WTC11 (cell line): ENCODE data around the gene FILIP1L. TPM values are rescaled to one million over a fixed set of nuclear protein-coding genes. Genes with fewer than 3 reads are reported as not detected.

Experiments used
- ATAC-seq: fragments of 200-7000 bp; cut with Tn5 transposase; 2 replicates; pipeline ENCODE4 v1.10.0; 2021; ENCODE audit warnings: mild to moderate bottlenecking, moderate library complexity
- CTCF ChIA-PET: fragments of 300-600 bp; sonication (Branson Sonifier 250); formaldehyde crosslinking; loops from one replicate; lab custom pipeline; 2021; ENCODE audit warnings: antibody characterized with exemption; lab: Charles Lee
- POLR2A ChIA-PET: fragments of 350-600 bp; sonication (Branson Sonifier 250); formaldehyde crosslinking; loops from one replicate; lab custom pipeline; 2021; ENCODE audit warnings: antibody characterized with exemption; lab: Charles Lee
- DNase-seq: peaks from one replicate; pipeline ENCODE4 v3.0.0; 2021; ENCODE audit warnings: low spot score
- H3K27ac Mint-ChIP-seq: 2 replicates; pipeline ENCODE4 v1.8.0; 2021; ENCODE audit warnings: mixed read lengths
- H3K27me3 Mint-ChIP-seq: 2 replicates; pipeline ENCODE4 v1.8.0; 2021; ENCODE audit warnings: low read depth, mild to moderate bottlenecking, moderate library complexity, mixed read lengths
- H3K36me3 Mint-ChIP-seq: 2 replicates; pipeline ENCODE4 v1.8.0; 2021; ENCODE audit warnings: mixed read lengths
- H3K4me1 Mint-ChIP-seq: 2 replicates; pipeline ENCODE4 v1.8.0; 2022; ENCODE audit warnings: mixed read lengths
- H3K4me3 Mint-ChIP-seq: 2 replicates; pipeline ENCODE4 v1.8.0; 2021; ENCODE audit warnings: mild to moderate bottlenecking, moderate library complexity, mixed read lengths
- H3K9me3 Mint-ChIP-seq: 2 replicates; pipeline ENCODE4 v1.8.0; 2021; ENCODE audit warnings: mixed read lengths
- ATF1 ChIP-seq: sonication (generic); formaldehyde crosslinking; IDR thresholded peaks from 2 replicates; pipeline ENCODE4 v1.8.1; 2023; ENCODE audit warnings: mild to moderate bottlenecking, moderate library complexity, missing genetic modification reagents
- ESRRA ChIP-seq: sonication (generic); formaldehyde crosslinking; IDR thresholded peaks from 2 replicates; pipeline ENCODE4 v1.8.1; 2022; ENCODE audit warnings: mild to moderate bottlenecking, missing genetic modification reagents, borderline replicate concordance
- FOXK1 ChIP-seq: sonication (generic); formaldehyde crosslinking; IDR thresholded peaks from 2 replicates; pipeline ENCODE4 v1.8.0; 2022; ENCODE audit warnings: mild to moderate bottlenecking, moderate library complexity, missing genetic modification reagents
- GRHL2 ChIP-seq: fragments of 250-450 bp; sonication (Bioruptor Pico); IDR thresholded peaks from 2 replicates; pipeline ENCODE4 v1.8.0; 2022; ENCODE audit warnings: mild to moderate bottlenecking, moderate library complexity; ENCODE audit not compliant: insufficient replicate concordance, severe bottlenecking
- HMGA2 ChIP-seq: fragments of 250-450 bp; sonication (Bioruptor Pico); IDR thresholded peaks from 2 replicates; pipeline ENCODE4 v1.4.0; 2021; ENCODE audit warnings: mild to moderate bottlenecking, moderate library complexity
- JAZF1 ChIP-seq: fragments of 250-450 bp; sonication (Bioruptor Pico); IDR thresholded peaks from 2 replicates; pipeline ENCODE4 v1.9.0; 2021; ENCODE audit warnings: moderate library complexity, mild to moderate bottlenecking, inconsistent platforms
- KAT7 ChIP-seq: sonication (generic); formaldehyde crosslinking; IDR thresholded peaks from 2 replicates; pipeline ENCODE4 v1.8.1; 2023; ENCODE audit warnings: missing genetic modification reagents, mild to moderate bottlenecking, borderline replicate concordance
- NFATC4 ChIP-seq: fragments of 250-450 bp; sonication (Bioruptor Pico); IDR thresholded peaks from 2 replicates; pipeline ENCODE4 v1.9.0; 2021; ENCODE audit warnings: mild to moderate bottlenecking
- NFYB ChIP-seq: sonication (generic); formaldehyde crosslinking; conservative IDR thresholded peaks from 2 replicates; pipeline ENCODE4 v1.8.0; 2022; ENCODE audit warnings: low read depth, missing genetic modification reagents
- NR3C1 ChIP-seq: sonication (generic); formaldehyde crosslinking; conservative IDR thresholded peaks from 2 replicates; pipeline ENCODE4 v1.8.1; 2023; ENCODE audit warnings: low read depth, mild to moderate bottlenecking, missing genetic modification reagents
- OVOL2 ChIP-seq: fragments of 250-450 bp; sonication (Bioruptor Pico); IDR thresholded peaks from 2 replicates; pipeline ENCODE4 v1.9.0; 2021; ENCODE audit warnings: mild to moderate bottlenecking, borderline replicate concordance
- RELA ChIP-seq: sonication (generic); formaldehyde crosslinking; IDR thresholded peaks from 2 replicates; pipeline ENCODE4 v1.8.1; 2022; ENCODE audit warnings: missing genetic modification reagents, mild to moderate bottlenecking, borderline replicate concordance
- RORB ChIP-seq: fragments of 250-450 bp; sonication (Bioruptor Pico); IDR thresholded peaks from 2 replicates; pipeline ENCODE4 v1.9.0; 2021; ENCODE audit warnings: mild to moderate bottlenecking
- SMAD3 ChIP-seq: sonication (generic); formaldehyde crosslinking; IDR thresholded peaks from 2 replicates; pipeline ENCODE4 v1.8.0; 2022; ENCODE audit warnings: missing genetic modification reagents, mild to moderate bottlenecking, borderline replicate concordance
- TCF7 ChIP-seq: sonication (generic); formaldehyde crosslinking; IDR thresholded peaks from 2 replicates; pipeline ENCODE4 v1.8.0; 2022; ENCODE audit warnings: mild to moderate bottlenecking, low read depth, missing genetic modification reagents, moderate library complexity
- TP53 ChIP-seq: sonication (generic); formaldehyde crosslinking; IDR thresholded peaks from 2 replicates; pipeline ENCODE4 v1.8.1; 2023; ENCODE audit warnings: mild to moderate bottlenecking, missing genetic modification reagents
- ZBTB21 ChIP-seq: sonication (generic); formaldehyde crosslinking; IDR thresholded peaks from 2 replicates; pipeline ENCODE4 v1.8.1; 2023; ENCODE audit warnings: mild to moderate bottlenecking, missing genetic modification reagents, borderline replicate concordance
- ZNF232 ChIP-seq: sonication (generic); formaldehyde crosslinking; IDR thresholded peaks from 2 replicates; pipeline ENCODE4 v1.8.0; 2022; ENCODE audit warnings: mild to moderate bottlenecking, missing genetic modification reagents
- ZNF263 ChIP-seq: sonication (generic); formaldehyde crosslinking; IDR thresholded peaks from 2 replicates; pipeline ENCODE4 v1.8.1; 2022; ENCODE audit warnings: low read depth, mild to moderate bottlenecking, moderate library complexity, missing genetic modification reagents
- ZNF396 ChIP-seq: fragments of 250-450 bp; sonication (Bioruptor Pico); IDR thresholded peaks from 2 replicates; pipeline ENCODE4 v1.8.0; 2021; ENCODE audit warnings: mild to moderate bottlenecking, moderate library complexity, borderline replicate concordance
- ZNF416 ChIP-seq: fragments of 250-450 bp; sonication (Bioruptor Pico); IDR thresholded peaks from 2 replicates; pipeline ENCODE4 v1.9.0; 2021; ENCODE audit warnings: mild to moderate bottlenecking, inconsistent platforms
- total RNA-seq: library from RNA; stranded (reverse); gene quantifications from 3 replicates; pipeline ENCODE4 v1.2.3, GENCODE V29; 2021
- TF ChIP-seq, protein P1 (sequence below): sonication (generic); formaldehyde crosslinking; IDR thresholded peaks from 2 replicates; pipeline ENCODE4 v1.8.1; 2023; ENCODE audit warnings: mild to moderate bottlenecking, missing genetic modification reagents
- TF ChIP-seq, protein P2 (sequence below): fragments of 250-450 bp; sonication (Bioruptor Pico); IDR thresholded peaks from 2 replicates; pipeline ENCODE4 v2.1.2; 2022; ENCODE audit warnings: mild to moderate bottlenecking, moderate library complexity
- TF ChIP-seq, protein P3 (sequence below): sonication (generic); formaldehyde crosslinking; IDR thresholded peaks from 2 replicates; pipeline ENCODE4 v1.8.1; 2023; ENCODE audit warnings: mild to moderate bottlenecking, moderate library complexity, missing genetic modification reagents
- TF ChIP-seq, protein P4 (sequence below): sonication (generic); formaldehyde crosslinking; IDR thresholded peaks from 2 replicates; pipeline ENCODE4 v1.8.0; 2023; ENCODE audit warnings: missing genetic modification reagents

Gene FILIP1L
- total RNA-seq, 1 experiment from 2014 or later: 0.17 TPM

DNA sequence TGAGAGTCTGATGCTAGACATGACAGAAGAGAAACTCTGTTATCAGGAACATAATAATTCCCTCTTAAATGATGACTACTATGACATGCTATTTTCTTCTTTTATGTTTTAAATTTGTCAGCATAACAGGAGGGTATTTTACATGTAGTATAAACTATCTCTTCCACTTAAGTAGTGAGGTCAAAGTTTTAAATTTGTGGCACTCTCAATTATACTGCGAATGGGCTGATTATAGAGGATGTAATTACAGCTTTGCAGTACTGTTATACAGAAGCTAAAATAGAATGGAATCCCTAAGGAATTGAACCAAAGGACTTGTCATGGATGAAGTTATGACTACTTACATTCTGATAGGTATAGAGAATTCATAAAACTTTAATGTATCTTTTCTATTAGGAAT, 262.3 kb downstream of the FILIP1L start:
- TF ChIP-seq GRHL2 (CRISPR knock-in tag): no peak
- no peak for TF ChIP-seq RELA (CRISPR knock-in tag)
- no peak for TF ChIP-seq NFYB (CRISPR knock-in tag)
- no peak for TF ChIP-seq ESRRA (CRISPR knock-in tag)
- TF ChIP-seq ZNF416 (CRISPR knock-in tag): no peak
- TF ChIP-seq KAT7 (CRISPR knock-in tag): no peak
- no peak for TF ChIP-seq TP53 (CRISPR knock-in tag)
- no peak for TF ChIP-seq FOXK1
- TF ChIP-seq HMGA2: no peak
- TF ChIP-seq ZBTB21 (CRISPR knock-in tag): no peak
- TF ChIP-seq, protein P1, sequence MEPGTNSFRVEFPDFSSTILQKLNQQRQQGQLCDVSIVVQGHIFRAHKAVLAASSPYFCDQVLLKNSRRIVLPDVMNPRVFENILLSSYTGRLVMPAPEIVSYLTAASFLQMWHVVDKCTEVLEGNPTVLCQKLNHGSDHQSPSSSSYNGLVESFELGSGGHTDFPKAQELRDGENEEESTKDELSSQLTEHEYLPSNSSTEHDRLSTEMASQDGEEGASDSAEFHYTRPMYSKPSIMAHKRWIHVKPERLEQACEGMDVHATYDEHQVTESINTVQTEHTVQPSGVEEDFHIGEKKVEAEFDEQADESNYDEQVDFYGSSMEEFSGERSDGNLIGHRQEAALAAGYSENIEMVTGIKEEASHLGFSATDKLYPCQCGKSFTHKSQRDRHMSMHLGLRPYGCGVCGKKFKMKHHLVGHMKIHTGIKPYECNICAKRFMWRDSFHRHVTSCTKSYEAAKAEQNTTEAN (CRISPR knock-in tag): no peak
- no peak for TF ChIP-seq ZNF396
- TF ChIP-seq NFATC4 (CRISPR knock-in tag): no peak
- TF ChIP-seq JAZF1 (CRISPR knock-in tag): no peak
- no peak for TF ChIP-seq NR3C1 (CRISPR knock-in tag)
- no peak for ATAC-seq
- Mint-ChIP-seq H3K27ac (no peak overlapping the region), H3K27me3 (no peaks in the 10 kb centered on the region), H3K36me3 (no peaks in the 10 kb centered on the region), H3K4me1 (peaks cover 34% of the 10 kb centered on the region), H3K4me3 (no peak overlapping the region), H3K9me3 (no peaks in the 10 kb centered on the region)
- DNase-seq: no peak
- POLR2A ChIA-PET: no interaction called here
- CTCF ChIA-PET: no interaction called here

DNA sequence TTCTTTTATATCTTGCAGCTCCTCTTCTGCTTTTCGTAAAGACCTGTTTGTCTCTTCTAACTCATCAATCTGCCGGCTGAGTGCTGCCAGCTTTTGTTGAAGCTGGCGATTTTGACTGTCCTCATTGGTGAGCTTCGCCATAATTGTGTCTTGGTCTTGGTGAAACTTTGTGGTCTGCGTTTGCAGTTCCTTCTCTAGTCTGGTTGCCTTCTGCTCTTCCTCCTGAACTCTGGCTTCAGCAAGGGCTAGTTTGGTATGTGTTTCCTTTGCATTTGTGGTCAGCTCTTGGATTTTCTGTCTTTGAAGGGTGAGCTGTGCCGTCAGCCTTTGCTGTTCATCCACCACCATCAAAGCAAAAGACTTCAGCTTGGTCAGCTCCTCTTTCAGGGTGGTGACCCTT, 263.7 kb downstream of the FILIP1L start:
- no peaks in the 10 kb centered on the region for H3K9me3 Mint-ChIP-seq
- H3K27ac Mint-ChIP-seq: no peak overlapping the region
- no peak overlapping the region for H3K4me3 Mint-ChIP-seq
- H3K27me3 Mint-ChIP-seq: no peaks in the 10 kb centered on the region
- no peak for ATAC-seq
- TF ChIP-seq, protein P2, sequence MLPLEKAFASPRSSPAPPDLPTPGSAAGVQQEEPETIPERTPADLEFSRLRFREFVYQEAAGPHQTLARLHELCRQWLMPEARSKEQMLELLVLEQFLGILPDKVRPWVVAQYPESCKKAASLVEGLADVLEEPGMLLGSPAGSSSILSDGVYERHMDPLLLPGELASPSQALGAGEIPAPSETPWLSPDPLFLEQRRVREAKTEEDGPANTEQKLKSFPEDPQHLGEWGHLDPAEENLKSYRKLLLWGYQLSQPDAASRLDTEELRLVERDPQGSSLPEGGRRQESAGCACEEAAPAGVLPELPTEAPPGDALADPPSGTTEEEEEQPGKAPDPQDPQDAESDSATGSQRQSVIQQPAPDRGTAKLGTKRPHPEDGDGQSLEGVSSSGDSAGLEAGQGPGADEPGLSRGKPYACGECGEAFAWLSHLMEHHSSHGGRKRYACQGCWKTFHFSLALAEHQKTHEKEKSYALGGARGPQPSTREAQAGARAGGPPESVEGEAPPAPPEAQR (CRISPR knock-in tag): no peak
- TF ChIP-seq RORB (CRISPR knock-in tag): no peak
- TF ChIP-seq ATF1: no peak
- no peak for TF ChIP-seq ZBTB21 (CRISPR knock-in tag)
- no peak for TF ChIP-seq TCF7 (CRISPR knock-in tag)
- no peak for TF ChIP-seq TP53 (CRISPR knock-in tag)
- TF ChIP-seq ZNF263 (CRISPR knock-in tag): no peak
- TF ChIP-seq OVOL2 (CRISPR knock-in tag): no peak
- TF ChIP-seq, protein P3, sequence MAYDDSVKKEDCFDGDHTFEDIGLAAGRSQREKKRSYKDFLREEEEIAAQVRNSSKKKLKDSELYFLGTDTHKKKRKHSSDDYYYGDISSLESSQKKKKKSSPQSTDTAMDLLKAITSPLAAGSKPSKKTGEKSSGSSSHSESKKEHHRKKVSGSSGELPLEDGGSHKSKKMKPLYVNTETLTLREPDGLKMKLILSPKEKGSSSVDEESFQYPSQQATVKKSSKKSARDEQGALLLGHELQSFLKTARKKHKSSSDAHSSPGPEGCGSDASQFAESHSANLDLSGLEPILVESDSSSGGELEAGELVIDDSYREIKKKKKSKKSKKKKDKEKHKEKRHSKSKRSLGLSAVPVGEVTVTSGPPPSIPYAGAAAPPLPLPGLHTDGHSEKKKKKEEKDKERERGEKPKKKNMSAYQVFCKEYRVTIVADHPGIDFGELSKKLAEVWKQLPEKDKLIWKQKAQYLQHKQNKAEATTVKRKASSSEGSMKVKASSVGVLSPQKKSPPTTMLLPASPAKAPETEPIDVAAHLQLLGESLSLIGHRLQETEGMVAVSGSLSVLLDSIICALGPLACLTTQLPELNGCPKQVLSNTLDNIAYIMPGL (CRISPR knock-in tag): no peak
- no peak for TF ChIP-seq SMAD3 (CRISPR knock-in tag)
- TF ChIP-seq ZNF232 (CRISPR knock-in tag): no peak
- TF ChIP-seq, protein P4, sequence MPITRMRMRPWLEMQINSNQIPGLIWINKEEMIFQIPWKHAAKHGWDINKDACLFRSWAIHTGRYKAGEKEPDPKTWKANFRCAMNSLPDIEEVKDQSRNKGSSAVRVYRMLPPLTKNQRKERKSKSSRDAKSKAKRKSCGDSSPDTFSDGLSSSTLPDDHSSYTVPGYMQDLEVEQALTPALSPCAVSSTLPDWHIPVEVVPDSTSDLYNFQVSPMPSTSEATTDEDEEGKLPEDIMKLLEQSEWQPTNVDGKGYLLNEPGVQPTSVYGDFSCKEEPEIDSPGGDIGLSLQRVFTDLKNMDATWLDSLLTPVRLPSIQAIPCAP: no peak
- peaks cover 36% of the 10 kb centered on the region for H3K4me1 Mint-ChIP-seq
- no peak for DNase-seq
- ChIA-PET CTCF (interaction anchor here (1.3 to 2.3 kb wide), 3 partner anchors 19 to 404 kb away, joined by 4 to 14 read pairs (median 9); no protein-coding TSS in a partner anchor), POLR2A (interaction anchor here (0.7 kb wide), 1 partner anchor 21 kb away, joined by 3 read pairs; no protein-coding TSS in a partner anchor)
- no peaks in the 10 kb centered on the region for H3K36me3 Mint-ChIP-seq
